GM18505 (cell line): ENCODE data around the gene ANP32A.

Source experiments
- ATAC-seq: cut with Tn5 transposase; IDR thresholded peaks from one replicate; pipeline ENCODE4 v1.9.1; 2021; ENCODE audit not compliant: unreplicated experiment
- POLR2A ChIP-seq: IDR thresholded peaks from 4 replicates; pipeline ENCODE4 v1.6.1; 2011; ENCODE audit warnings: borderline replicate concordance; ENCODE audit not compliant: insufficient read depth, insufficient read length; ENCODE audit errors: extremely low read depth

ANP32A gene

DNA sequence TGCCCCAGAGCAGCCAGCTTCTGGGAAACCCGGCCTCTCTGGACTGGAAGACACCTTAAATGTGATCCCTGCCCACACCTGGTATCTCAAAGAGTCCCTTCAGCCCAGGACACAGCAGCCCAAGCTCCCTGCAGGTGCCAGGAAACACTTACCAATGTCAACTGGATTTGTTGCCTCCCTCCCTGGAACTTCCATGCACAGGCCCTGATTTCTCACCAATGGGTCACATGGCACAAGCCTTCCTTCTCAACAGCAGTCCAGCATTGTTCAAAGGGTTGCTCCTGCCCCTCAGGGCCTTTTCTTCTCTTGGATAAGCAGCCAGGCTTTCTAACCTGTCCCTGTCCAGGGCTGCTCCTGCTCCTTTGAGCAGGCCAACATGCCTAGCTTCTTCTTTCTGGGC is 31.6 kb downstream of the ANP32A start:
- no peak for TF ChIP-seq POLR2A
- ATAC-seq, result no peak

DNA sequence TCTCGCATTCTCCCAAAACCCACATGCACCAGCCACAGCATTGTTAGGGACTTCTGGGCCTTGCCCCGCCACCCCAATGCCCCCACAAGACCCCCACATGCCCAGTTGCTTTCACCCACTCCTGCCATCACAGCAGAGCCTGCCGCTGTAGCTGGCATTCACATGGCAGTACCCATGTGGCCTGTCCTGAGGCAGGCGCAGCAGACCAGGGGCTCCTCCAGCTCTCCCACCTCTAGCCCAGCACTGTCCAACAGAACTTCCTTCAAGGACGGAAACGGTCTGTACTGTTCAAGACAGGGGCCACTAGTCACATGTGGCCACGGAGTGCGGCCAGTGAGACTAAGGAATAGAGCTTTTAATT is 32.5 kb downstream of the ANP32A start:
- TF ChIP-seq POLR2A, result no peak
- no peak for ATAC-seq

DNA sequence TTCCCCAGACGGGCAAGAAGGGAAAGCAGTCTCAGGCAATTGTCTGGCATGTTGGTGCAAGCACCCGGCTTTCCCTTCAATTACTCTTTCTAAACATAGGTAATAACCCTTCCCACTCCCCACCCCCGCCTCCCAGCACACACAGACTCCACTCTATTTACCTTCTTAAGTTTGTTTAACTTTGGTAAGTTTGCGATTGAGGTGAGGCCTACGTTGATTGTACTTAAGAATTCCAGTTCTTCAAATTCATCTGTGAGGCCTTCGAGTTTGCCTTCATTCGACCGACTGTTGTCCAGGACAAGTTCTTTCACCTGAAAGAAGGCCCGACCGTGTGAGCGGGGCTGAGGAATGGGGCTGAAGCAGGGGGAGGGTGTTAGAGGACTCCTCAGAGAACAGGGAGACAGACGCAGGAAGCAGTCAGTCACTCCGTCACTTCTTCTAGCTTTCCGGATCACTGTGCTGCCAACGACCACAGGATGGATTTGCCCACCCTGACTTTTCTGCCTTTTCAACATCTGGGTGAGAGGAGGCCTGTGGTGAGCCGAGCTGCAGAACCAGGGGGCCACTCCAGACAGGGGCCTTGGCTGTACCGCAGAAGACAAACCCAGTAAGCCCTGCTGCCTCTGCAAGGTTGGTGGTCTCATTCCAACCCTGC is 33.0 kb downstream of the ANP32A start:
- TF ChIP-seq POLR2A, result no peak
- ATAC-seq, result no peak

DNA sequence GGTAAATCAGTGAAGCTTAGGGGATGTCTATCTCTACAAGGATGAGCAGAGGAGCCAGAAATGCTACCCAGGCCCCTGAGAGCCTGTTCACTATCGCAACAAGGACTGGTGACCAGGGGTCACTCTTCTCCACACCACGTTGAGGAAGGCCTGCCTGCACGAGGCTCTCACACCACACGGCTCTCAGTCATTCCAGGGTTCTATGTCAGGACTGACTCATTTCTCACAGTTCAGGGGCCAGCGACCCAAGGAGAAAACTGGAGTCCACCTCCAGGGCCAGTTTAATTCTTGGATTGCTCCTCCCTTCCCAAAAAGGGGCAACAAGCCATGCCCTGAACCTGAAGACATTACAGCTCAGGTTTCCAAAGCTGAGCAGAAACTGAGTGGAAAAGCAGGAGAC is 33.9 kb downstream of the ANP32A start:
- TF ChIP-seq POLR2A, result no peak
- no peak for ATAC-seq

DNA sequence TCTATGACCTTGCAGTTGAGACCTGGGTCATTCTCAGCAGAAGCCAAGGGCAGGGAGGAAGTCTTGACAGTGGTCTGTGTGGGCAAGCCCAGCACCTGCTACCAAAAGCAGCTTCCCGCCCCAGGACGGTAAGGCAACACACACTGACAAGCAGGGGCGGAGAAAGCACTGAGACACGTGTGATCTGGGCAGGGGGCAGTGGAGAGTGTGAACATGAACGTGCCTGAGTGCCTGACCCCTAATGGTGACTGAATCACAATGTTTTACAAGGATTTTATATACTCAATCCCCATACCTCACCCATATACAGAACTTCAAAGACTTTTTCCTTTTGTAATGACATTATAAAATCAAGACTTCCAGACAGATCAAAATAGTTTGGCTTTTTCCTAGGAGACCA is 35.2 kb downstream of the ANP32A start:
- no peak for TF ChIP-seq POLR2A
- ATAC-seq, result no peak

DNA sequence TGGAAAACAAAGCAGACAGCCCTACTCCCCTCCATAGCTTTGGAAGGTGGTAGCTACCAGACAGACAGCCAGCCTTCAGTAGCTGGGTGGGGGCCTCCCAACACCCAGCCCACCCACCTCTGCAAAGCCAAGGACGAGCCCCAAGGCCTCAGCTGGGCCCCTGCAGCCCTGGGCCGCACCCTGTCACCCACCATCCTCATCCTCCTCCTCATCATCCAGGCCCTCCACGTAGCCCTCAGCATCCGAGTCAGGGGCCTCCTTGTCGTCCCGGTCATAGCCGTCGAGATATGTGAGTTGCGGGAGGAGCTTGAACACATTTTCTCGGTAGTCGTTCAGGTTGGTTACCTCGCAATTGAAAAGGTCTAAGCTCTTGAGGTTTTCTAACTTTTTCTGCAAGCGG is 36.5 kb downstream of the ANP32A start:
- no peak for TF ChIP-seq POLR2A
- ATAC-seq, result no peak

DNA sequence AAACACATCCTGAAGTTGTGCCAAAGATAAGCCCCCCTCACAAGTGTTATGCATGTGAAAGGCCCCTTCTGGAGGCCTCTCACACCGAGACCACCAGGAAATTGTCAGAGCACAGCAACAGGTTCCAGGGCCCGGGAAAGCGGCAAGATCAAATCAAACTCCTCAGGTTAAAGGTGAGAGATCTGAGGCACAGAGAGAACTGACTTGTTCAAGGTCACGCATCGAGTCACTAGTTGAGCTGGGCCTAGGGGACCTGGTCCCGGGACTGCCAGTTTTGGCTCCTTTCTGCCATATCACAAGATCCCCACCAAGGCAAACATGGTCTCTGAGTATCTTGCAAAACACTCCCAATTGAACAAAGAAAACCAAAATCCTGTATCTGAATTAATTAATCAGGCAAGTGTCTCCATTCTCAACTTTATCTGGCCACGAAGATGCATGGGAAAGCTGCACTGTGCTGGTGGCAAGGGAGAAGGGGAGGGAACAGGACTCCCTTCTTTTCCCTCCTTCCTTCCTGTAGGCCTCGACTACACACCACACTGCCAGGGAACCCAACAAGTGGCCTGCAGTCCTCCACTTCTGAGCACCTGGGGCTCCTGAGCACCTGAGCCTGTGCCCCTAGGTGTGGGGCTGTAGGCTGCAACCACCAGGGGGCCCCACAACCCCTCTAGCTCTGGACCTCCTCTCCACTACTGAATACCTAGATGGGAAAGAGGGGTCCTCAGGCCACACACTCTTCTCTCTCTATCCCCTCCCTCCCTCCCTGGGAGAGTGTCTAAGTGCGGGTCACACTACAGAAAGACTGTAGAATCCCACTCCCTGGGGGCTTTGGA is 37.3 kb downstream of the ANP32A start:
- TF ChIP-seq POLR2A, result no peak
- no peak for ATAC-seq

DNA sequence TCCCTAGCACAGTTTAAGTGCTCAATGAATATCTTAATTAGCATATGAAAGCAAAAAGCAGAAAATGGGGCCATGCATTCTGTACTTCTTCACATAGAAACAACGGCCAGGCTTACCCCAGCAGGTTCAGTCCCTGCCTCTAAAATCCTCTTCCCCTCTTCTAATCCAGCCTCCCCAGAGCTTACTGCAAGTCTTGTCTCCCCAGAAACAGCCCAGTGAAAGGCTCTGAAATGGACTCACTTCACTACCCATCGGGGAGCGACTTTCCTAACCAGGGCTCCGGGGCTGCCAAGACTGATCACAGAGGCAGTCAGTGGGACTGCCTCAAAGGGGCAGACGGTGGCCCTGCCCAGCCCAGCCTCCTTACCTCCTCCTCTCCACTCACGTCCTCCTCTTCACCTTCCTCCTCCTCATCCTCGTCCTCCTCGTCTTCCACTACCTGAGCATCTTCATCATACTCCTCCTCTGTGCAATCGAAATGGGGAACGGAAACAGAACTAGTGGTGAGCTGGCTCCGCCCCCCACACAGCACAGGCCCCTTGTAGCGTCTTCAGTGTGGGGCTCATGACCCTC is 38.0 kb downstream of the ANP32A start:
- TF ChIP-seq POLR2A, result no peak
- ATAC-seq, result no peak

DNA sequence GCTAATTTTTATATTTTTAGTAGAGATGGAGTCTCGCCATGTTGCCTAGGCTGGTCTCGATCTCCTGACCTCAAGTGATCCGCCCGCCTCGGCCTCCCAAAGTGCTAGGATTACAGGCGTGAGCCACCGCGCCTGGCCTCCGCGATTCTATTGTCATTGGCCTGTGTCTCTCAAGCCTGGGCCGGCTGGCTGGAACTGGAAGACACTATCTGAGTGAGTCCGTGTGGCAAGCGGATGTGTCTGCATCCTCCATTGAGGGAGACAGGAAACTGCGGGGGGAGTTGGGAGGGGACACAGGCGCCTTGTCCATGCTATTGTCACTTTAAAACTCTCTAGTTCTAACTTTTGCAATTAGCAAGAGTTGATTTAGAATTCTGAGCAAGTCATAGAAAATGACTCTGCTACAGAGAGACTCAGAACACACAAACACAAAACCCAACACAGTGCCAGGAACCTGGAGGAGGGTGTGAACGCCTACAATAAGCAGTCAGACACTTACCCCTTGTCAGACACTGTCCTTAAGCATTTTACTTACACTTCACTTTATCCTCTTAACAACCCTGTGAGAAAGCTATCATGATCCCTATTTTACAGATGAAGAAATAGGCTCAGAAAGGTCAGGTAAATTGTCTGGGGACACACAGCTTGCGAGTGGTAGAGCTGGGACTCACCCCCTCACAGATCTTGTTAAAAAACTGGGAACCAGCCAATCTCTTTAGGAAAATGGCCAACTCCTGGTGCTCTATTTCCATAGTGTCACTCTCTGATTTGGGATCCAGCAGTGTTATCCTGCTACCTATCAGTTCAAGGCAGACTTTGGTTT is 38.7 kb downstream of the ANP32A start:
- no peak for TF ChIP-seq POLR2A
- no peak for ATAC-seq

DNA sequence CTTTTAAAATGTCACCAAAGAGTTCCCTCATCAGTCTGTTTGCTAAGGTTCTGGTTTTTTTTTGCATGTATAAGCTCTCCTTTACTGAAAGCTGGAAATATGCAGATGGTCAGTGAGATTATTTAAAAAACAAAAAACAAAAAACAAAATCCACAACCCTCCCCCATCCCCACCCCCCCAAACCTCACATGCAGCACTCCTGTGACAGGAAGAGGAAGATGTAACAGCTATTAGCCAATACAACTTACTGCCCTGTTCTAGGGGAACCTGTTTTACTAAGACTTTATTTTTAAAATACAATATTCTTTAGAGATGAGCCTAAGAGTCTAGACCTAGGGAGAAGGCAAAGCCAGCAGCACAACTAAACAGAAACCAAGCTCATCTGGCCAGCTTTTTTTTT is 39.5 kb downstream of the ANP32A start:
- no peak for TF ChIP-seq POLR2A
- ATAC-seq, result no peak

DNA sequence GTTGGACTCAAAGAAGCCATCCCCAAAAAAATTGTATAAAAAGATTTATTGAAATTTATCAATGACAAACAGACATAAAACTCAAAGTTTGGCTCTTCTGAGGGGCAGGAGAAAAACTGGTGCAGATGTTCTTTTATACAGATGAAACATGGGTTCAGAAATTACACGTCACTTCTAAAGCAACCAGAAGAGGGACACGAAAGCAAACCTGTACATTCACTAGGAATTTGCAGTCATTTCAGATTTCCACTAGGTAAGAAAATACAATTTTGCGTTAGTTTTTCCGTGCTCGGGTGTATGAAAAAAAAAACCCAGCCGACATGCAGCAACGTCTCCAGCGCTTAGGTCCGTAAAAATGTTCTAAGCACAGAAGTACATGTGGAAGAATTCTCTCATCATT is 41.8 kb downstream of the ANP32A start:
- TF ChIP-seq POLR2A, result no peak
- ATAC-seq, result no peak

DNA sequence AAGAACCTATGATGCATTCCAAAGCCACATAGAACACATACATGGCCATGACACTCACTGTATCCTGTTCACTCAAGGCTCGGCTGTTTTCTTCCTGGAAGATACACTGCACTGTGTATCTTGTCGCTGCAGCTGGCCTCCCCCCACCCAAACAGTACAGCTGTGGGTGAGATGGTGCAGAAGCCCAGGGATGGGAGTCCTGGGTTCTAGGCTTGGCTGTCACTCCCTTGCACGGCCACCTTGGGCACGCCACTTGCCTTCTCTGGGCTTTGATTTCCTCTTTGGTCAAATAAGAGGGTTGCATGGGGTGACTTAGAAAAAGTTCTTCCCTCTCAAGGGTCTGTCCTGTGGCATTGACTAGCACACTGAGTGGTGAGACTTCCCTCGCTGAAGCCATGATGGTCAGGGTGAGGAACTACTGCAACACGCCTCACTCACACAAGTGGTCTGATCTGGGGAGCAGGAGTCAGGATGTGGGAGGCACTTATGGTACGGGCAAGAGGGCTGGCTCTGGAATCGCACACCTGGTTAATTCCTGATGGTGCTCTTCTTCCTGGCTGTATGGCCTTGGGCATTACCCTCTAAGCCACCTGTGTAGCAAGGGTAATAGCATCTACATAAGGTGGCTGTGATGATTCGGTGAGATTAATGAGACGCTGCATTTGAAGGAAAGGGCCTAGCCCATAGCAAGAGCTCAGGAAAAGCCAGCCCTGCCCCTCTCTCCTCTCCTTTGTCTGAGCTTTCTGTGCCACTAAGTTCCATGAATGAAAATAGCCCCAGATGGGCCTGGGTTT is 44.0 kb downstream of the ANP32A start:
- TF ChIP-seq POLR2A, result peak; percentile 15
- no peak for ATAC-seq

DNA sequence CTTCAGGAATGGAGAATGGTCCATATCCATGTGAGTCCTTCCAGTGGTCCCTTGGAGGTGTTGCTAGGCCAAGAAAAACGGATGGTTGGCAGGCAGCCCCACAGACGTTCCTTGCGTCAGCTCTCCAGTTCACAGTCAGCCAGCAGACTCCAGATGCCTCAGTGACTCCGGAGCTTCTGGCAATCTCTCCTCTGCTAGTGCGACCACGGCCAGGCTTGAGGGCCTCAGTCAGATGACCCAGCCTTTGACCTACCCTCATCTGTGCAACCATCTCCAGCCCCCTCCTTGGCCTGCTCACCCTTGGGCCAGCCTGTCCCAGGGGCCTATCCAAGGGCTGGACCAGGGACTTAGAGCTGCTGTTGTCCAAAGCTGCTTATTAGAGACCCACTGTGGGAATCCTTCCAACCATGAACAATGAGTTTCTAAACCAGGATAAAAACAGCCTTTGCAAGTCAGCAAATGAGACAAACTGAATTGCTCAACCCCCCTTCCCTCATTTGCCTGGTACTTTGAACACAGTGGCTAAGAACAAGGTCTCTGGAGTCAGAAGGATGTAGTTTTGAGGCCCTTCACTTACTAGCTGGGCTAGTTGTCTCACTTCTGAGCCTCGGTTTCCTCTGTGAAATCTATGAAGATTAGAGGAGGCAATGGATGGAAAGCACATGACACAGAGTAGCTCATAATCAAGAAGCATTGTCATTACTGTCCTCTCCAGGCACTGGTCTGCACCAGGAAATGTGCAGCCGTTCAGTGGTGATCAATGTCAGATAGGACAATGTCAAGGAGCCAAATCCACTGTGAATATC is 44.8 kb downstream of the ANP32A start:
- no peak for ATAC-seq

DNA sequence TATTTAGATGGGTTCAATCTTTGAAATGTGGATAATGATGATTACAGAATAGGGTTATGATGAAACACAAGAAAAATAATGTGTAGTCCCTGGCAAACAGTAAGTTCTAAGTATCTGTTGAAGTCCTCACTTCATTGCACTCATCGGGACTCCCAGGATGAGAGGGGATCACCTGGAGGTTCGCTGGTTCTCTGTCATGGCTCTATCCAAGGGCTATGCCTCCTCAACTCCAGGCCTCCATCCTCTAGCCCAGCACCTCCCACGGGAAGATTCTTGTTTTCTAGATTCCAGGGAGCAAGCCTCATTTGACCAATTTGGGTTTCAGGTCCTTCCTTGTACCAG is 45.5 kb downstream of the ANP32A start:
- no peak for TF ChIP-seq POLR2A
- no peak for ATAC-seq

More for the DNA sequence above, 44.8 kb downstream of the ANP32A start:
- no peak for TF ChIP-seq POLR2A
